Hepatocyte (in vitro differentiated cells): ENCODE results near the gene CFAP161.

Experiments used
- EZH2 ChIP-seq: fragments of 200-600 bp; sonication (generic); IDR thresholded peaks from 2 replicates; pipeline ENCODE4 v1.6.1; 2016; ENCODE audit warnings: antibody characterized with exemption, mild to moderate bottlenecking, borderline replicate concordance
- TF ChIP-seq, protein P1 (sequence below): fragments of 200-600 bp; sonication (generic); IDR thresholded peaks from 2 replicates; pipeline ENCODE4 v1.5.1; 2016; ENCODE audit warnings: antibody characterized with exemption, mild to moderate bottlenecking; ENCODE audit not compliant: poor library complexity

- TF ChIP-seq, protein P1, sequence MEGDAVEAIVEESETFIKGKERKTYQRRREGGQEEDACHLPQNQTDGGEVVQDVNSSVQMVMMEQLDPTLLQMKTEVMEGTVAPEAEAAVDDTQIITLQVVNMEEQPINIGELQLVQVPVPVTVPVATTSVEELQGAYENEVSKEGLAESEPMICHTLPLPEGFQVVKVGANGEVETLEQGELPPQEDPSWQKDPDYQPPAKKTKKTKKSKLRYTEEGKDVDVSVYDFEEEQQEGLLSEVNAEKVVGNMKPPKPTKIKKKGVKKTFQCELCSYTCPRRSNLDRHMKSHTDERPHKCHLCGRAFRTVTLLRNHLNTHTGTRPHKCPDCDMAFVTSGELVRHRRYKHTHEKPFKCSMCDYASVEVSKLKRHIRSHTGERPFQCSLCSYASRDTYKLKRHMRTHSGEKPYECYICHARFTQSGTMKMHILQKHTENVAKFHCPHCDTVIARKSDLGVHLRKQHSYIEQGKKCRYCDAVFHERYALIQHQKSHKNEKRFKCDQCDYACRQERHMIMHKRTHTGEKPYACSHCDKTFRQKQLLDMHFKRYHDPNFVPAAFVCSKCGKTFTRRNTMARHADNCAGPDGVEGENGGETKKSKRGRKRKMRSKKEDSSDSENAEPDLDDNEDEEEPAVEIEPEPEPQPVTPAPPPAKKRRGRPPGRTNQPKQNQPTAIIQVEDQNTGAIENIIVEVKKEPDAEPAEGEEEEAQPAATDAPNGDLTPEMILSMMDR: no peak
- no peak for TF ChIP-seq EZH2
Measured at GRCh38 chr15:81196576-81197254, 62.6 kb downstream of the CFAP161 start, which contains the start of gene IL16.
